Neural cell (in vitro differentiated cells): ENCODE measurements around the gene TENT4B. TPM values are rescaled to one million over a fixed set of nuclear protein-coding genes. Genes with fewer than 3 reads are reported as not detected.

Source experiments
- H2AFZ ChIP-seq: fragments of 200-600, 300-800 bp; sonication (generic), shearing (Covaris generic); 2 replicates; pipeline ENCODE4 v1.6.0; 2014; ENCODE audit warnings: low read depth, mild to moderate bottlenecking, antibody characterized with exemption, low read length, moderate library complexity
- H3F3A ChIP-seq: fragments of 200-600 bp; shearing (Covaris generic); 2 replicates; pipeline ENCODE4 v1.6.1; 2016; ENCODE audit warnings: mild to moderate bottlenecking, moderate library complexity, mixed read lengths, antibody characterized with exemption, low read length; ENCODE audit not compliant: insufficient read depth, poor library complexity, severe bottlenecking
- H3K27ac ChIP-seq: fragments of 200-600, 300-800 bp; sonication (generic), shearing (Covaris generic); 2 replicates; pipeline ENCODE4 v1.5.1; 2014; ENCODE audit warnings: mild to moderate bottlenecking, low read length, moderate library complexity
- H3K27me3 ChIP-seq: fragments of 300-800, 200-600 bp; sonication (generic), shearing (Covaris generic); 2 replicates; pipeline ENCODE4 v1.6.0; 2014; ENCODE audit warnings: mild to moderate bottlenecking, low read depth, low read length, moderate library complexity; ENCODE audit not compliant: insufficient read depth
- H3K36me3 ChIP-seq: fragments of 300-800, 200-600 bp; sonication (generic), shearing (Covaris generic); 2 replicates; pipeline ENCODE4 v1.5.1; 2014; ENCODE audit warnings: mild to moderate bottlenecking, antibody characterized with exemption, low read length, moderate library complexity; ENCODE audit not compliant: insufficient read depth
- H3K4me2 ChIP-seq: fragments of 300-800, 200-600 bp; sonication (generic), shearing (Covaris generic); 2 replicates; pipeline ENCODE4 v1.6.0; 2014; ENCODE audit warnings: mild to moderate bottlenecking, low read length
- H3K4me3 ChIP-seq: fragments of 300-800, 200-600 bp; sonication (generic), shearing (Covaris generic); 2 replicates; pipeline ENCODE4 v1.5.1; 2014; ENCODE audit warnings: mild to moderate bottlenecking, low read length, moderate library complexity
- H3K79me2 ChIP-seq: fragments of 200-600 bp; shearing (Covaris generic); replicated peaks from 2 replicates; pipeline ENCODE4 v1.6.0; 2014; ENCODE audit warnings: mild to moderate bottlenecking, low read length, moderate library complexity; ENCODE audit not compliant: insufficient read depth
- H3K9ac ChIP-seq: fragments of 300-800, 200-600 bp; sonication (generic), shearing (Covaris generic); 2 replicates; pipeline ENCODE4 v1.6.1; 2016; ENCODE audit warnings: mild to moderate bottlenecking, low read length, mixed read lengths
- H3K9me2 ChIP-seq: fragments of 200-600 bp; shearing (Covaris generic); 2 replicates; pipeline ENCODE4 v1.6.1; 2016; ENCODE audit warnings: mild to moderate bottlenecking, low read length, mixed read lengths; ENCODE audit not compliant: insufficient read depth
- H3K9me3 ChIP-seq: fragments of 200-600, 300-800 bp; sonication (generic), shearing (Covaris generic); 2 replicates; pipeline ENCODE4 v1.6.1; 2016; ENCODE audit warnings: mild to moderate bottlenecking, mixed run types, low read length, moderate library complexity, mixed read lengths
- H4K20me1 ChIP-seq: fragments of 200-600 bp; shearing (Covaris generic); 2 replicates; pipeline ENCODE4 v1.6.1; 2016; ENCODE audit warnings: mild to moderate bottlenecking, mixed run types; ENCODE audit not compliant: insufficient read depth
- CTCF ChIP-seq: fragments of 450-650 bp; IDR thresholded peaks from 2 replicates; pipeline ENCODE4 v1.5.1; 2014; ENCODE audit warnings: antibody characterized with exemption, mild to moderate bottlenecking, moderate library complexity; ENCODE audit not compliant: poor library complexity, severe bottlenecking
- EP300 ChIP-seq: fragments of 450-650 bp; conservative IDR thresholded peaks from 2 replicates; pipeline ENCODE4 v1.6.1; 2014; ENCODE audit warnings: antibody characterized with exemption, mild to moderate bottlenecking, moderate library complexity; ENCODE audit not compliant: poor library complexity, severe bottlenecking
- EZH2 ChIP-seq: fragments of 200-600, 300-800 bp; shearing (Covaris generic), sonication (generic); IDR thresholded peaks from 2 replicates; pipeline ENCODE4 v1.6.1; 2014; ENCODE audit warnings: antibody characterized with exemption, low read length, borderline replicate concordance, mild to moderate bottlenecking; ENCODE audit not compliant: insufficient read depth, poor library complexity, severe bottlenecking
- MXI1 ChIP-seq: fragments of 450-650 bp; conservative IDR thresholded peaks from 2 replicates; pipeline ENCODE4 v1.6.1; 2014; ENCODE audit warnings: antibody characterized with exemption, mild to moderate bottlenecking; ENCODE audit not compliant: poor library complexity, severe bottlenecking
- POLR2AphosphoS5 ChIP-seq: IDR thresholded peaks from 2 replicates; pipeline ENCODE4 v1.6.1; 2012
- RAD21 ChIP-seq: fragments of 450-650 bp; conservative IDR thresholded peaks from 2 replicates; pipeline ENCODE4 v1.6.1; 2014; ENCODE audit warnings: antibody characterized with exemption, mild to moderate bottlenecking, moderate library complexity
- REST ChIP-seq: IDR thresholded peaks from 2 replicates; pipeline ENCODE4 v1.6.1; 2012; ENCODE audit warnings: borderline replicate concordance
- SMC3 ChIP-seq: fragments of 450-650 bp; conservative IDR thresholded peaks from 2 replicates; pipeline ENCODE4 v1.6.1; 2014; ENCODE audit warnings: antibody characterized with exemption, mild to moderate bottlenecking, moderate library complexity; ENCODE audit not compliant: poor library complexity
- TAF1 ChIP-seq: IDR thresholded peaks from 2 replicates; pipeline ENCODE4 v1.6.1; 2012; ENCODE audit warnings: low read depth
- polyA plus RNA-seq: library from polyadenylated mRNA; depleted of rRNA; stranded (reverse); fragments of >200 nt; gene quantifications from 2 replicates; pipeline ENCODE4 v1.2.3, GENCODE V29; 2014

Gene TENT4B
- polyA plus RNA-seq, 1 donor from 2014 or later: 16.9 TPM

- Histone ChIP-seq H3K27ac (no peak overlapping the region), H3K4me3 (no peak overlapping the region), H3K9ac (no peak overlapping the region), H3K79me2 (no peaks in the 10 kb centered on the region), H3F3A (no peaks in the 10 kb centered on the region), H4K20me1 (no peaks in the 10 kb centered on the region), H3K36me3 (no peaks in the 10 kb centered on the region), H3K9me3 (no peaks in the 10 kb centered on the region), H3K4me2 (no peak overlapping the region), H2AFZ (no peak overlapping the region), H3K27me3 (no peaks in the 10 kb centered on the region), H3K9me2 (no peaks in the 10 kb centered on the region)
- TF ChIP-seq SMC3 (no peak), CTCF (no peak), EP300 (no peak), MXI1 (no peak), REST (no peak), POLR2AphosphoS5 (no peak), RAD21 (no peak), TAF1 (no peak), EZH2 (no peak)
Observed at GRCh38 chr16:50146479-50147435, 6.3 kb upstream of the TENT4B start.

- H3K9me3 ChIP-seq: no peaks in the 10 kb centered on the region
- no peaks in the 10 kb centered on the region for H3F3A ChIP-seq
- peaks cover 23% of the 10 kb centered on the region for H3K79me2 ChIP-seq
- no peak overlapping the region for H2AFZ ChIP-seq
- no peaks in the 10 kb centered on the region for H3K9me2 ChIP-seq
- H3K4me2 ChIP-seq: no peak overlapping the region
- H3K27ac ChIP-seq: no peak overlapping the region
- H4K20me1 ChIP-seq: peaks cover 6% of the 10 kb centered on the region
- no peak overlapping the region for H3K4me3 ChIP-seq
- no peaks in the 10 kb centered on the region for H3K27me3 ChIP-seq
- no peak overlapping the region for H3K9ac ChIP-seq
- no peak for TF ChIP-seq POLR2AphosphoS5
- TF ChIP-seq REST: no peak
- no peak for TF ChIP-seq EZH2
- TF ChIP-seq CTCF: no peak
- no peak for TF ChIP-seq EP300
- no peak for TF ChIP-seq TAF1
- no peak for TF ChIP-seq RAD21
- TF ChIP-seq SMC3: no peak
- no peak for TF ChIP-seq MXI1
- no peaks in the 10 kb centered on the region for H3K36me3 ChIP-seq
Observed at GRCh38 chr16:50151322-50151721, 1.8 kb upstream of the TENT4B start.
